ENCODE measurements around the gene TMEM123. TPM values are rescaled to one million over a fixed set of nuclear protein-coding genes. Genes with fewer than 3 reads are reported as not detected.
A peak's percentile ranks its signal among the peaks of the same experiment; 100 is the strongest.
"Not testable (repeated sequence)": the region's sequence is repeated elsewhere in the genome, so short reads cannot be mapped to it uniquely, and the experiment has no call there.

The TMEM123 gene
- total and polyA plus RNA-seq, 4 donors: 125 to 164 (median 153) TPM

- Histone ChIP-seq H3K4me3 (ENCODE audit: low read depth, low read length) (no peak overlapping the region), H3K9me3 (ENCODE audit: control insufficient read depth, insufficient read depth, low read length) (no peaks in the 10 kb centered on the region), H3K27ac (ENCODE audit: low read depth, low read length) (no peak overlapping the region), H3K36me3 (ENCODE audit: control insufficient read depth, insufficient read depth, low read length) (peaks cover 14% of the 10 kb centered on the region), H3K4me1 (ENCODE audit: control insufficient read depth, insufficient read depth, low read length) (peaks cover 6% of the 10 kb centered on the region), H3K27me3 (ENCODE audit: control insufficient read depth, insufficient read depth, low read length) (no peaks in the 10 kb centered on the region)
- WGBS (ENCODE audit: insufficient coverage): 86% methylated on average over 7 of the region's 15 CpGs
- no peak for DNase-seq (ENCODE audit: low read depth in 4 of 6, low spot score in 6 of 6)
Observed at GRCh38 chr11:102384419-102385079, 68.0 kb downstream of the TMEM123 start.

DNA sequence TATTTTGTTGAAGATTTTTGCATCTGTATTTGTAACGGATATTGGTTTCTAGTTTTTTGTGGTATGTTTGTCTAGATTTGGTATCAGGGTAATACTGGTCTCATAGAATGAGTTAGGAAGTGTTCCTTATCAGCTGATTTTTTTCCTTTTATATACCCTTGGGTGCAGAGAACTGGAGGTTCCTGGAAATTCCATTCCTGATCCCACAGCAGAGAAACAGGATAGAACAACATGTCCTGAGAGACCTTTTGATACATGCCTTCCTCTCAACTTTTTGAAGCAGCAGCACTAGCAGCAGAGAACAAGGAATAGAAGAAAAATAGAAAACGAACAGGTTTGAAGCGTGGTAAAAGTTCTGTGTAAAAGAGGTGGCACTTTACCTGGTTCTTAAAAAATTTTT, 68.7 kb downstream of the TMEM123 start:
- H3K4me3 ChIP-seq (ENCODE audit: low read depth, low read length): no peak overlapping the region
- H3K27me3 ChIP-seq (ENCODE audit: control insufficient read depth, insufficient read depth, low read length): no peaks in the 10 kb centered on the region
- no peaks in the 10 kb centered on the region for H3K9me3 ChIP-seq (ENCODE audit: control insufficient read depth, insufficient read depth, low read length)
- WGBS (ENCODE audit: insufficient coverage): 94% methylated on average over 3 of the region's 3 CpGs
- H3K27ac ChIP-seq (ENCODE audit: low read depth, low read length): no peak overlapping the region
- peaks cover 14% of the 10 kb centered on the region for H3K36me3 ChIP-seq (ENCODE audit: control insufficient read depth, insufficient read depth, low read length)
- H3K4me1 ChIP-seq (ENCODE audit: control insufficient read depth, insufficient read depth, low read length): peaks cover 6% of the 10 kb centered on the region
- no peak for DNase-seq (ENCODE audit: low read depth in 4 of 6, low spot score in 6 of 6)

DNA sequence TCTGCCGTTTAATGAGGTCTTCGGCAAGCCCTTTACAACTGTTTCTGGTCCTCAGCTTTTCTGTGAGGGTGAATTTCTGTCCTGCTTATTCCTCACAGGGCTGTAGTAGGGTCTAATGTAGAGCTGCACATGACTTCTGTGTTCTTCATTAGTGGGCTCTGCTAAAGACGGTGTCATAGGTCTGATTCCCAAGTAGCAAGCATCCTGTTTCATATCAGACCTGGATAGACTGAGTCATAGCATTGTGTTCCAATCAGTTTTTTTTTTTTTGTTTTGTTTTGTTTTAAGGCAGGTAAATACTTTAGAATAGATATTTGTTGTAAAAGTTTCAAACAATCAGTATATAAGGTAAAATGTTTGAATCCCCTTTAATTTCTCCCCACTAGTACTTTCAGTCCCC, 70.2 kb downstream of the TMEM123 start:
- peaks cover 11% of the 10 kb centered on the region for H3K36me3 ChIP-seq (ENCODE audit: control insufficient read depth, insufficient read depth, low read length)
- no peak overlapping the region for H3K4me3 ChIP-seq (ENCODE audit: low read depth, low read length)
- no peak overlapping the region for H3K27ac ChIP-seq (ENCODE audit: low read depth, low read length)

GRCh38 chr11:102378818-102379217, 73.7 kb downstream of the TMEM123 start:
- H3K27me3 ChIP-seq (ENCODE audit: control insufficient read depth, insufficient read depth, low read length): no peaks in the 10 kb centered on the region
- H3K9me3 ChIP-seq (ENCODE audit: control insufficient read depth, insufficient read depth, low read length): no peaks in the 10 kb centered on the region
- peaks cover 11% of the 10 kb centered on the region for H3K36me3 ChIP-seq (ENCODE audit: control insufficient read depth, insufficient read depth, low read length)
- H3K27ac ChIP-seq (ENCODE audit: low read depth, low read length): no peak overlapping the region
- no peak overlapping the region for H3K4me3 ChIP-seq (ENCODE audit: low read depth, low read length)
- no peaks in the 10 kb centered on the region for H3K4me1 ChIP-seq (ENCODE audit: control insufficient read depth, insufficient read depth, low read length)
- no peak for DNase-seq (ENCODE audit: low read depth in 4 of 6, low spot score in 6 of 6)

More for the DNA sequence above, 70.2 kb downstream of the TMEM123 start:
- H3K9me3 ChIP-seq (ENCODE audit: control insufficient read depth, insufficient read depth, low read length): no peaks in the 10 kb centered on the region
- H3K4me1 ChIP-seq (ENCODE audit: control insufficient read depth, insufficient read depth, low read length): peaks cover 6% of the 10 kb centered on the region
- WGBS (ENCODE audit: insufficient coverage): 93% methylated on average over 3 of the region's 3 CpGs
- no peaks in the 10 kb centered on the region for H3K27me3 ChIP-seq (ENCODE audit: control insufficient read depth, insufficient read depth, low read length)
- no peak for DNase-seq (ENCODE audit: low read depth in 4 of 6, low spot score in 6 of 6)

DNA sequence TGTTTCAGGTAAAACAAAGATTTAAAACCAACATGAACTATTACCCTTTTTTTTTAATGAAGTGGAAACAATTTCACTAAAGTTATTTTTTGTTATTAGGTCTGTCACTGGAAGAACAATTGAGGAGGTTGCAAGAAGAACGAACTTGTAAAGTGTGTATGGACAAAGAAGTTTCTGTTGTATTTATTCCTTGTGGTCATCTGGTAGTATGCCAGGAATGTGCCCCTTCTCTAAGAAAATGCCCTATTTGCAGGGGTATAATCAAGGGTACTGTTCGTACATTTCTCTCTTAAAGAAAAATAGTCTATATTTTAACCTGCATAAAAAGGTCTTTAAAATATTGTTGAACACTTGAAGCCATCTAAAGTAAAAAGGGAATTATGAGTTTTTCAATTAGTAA, 74.7 kb downstream of the TMEM123 start:
- H3K36me3 ChIP-seq (ENCODE audit: control insufficient read depth, insufficient read depth, low read length): peaks cover 11% of the 10 kb centered on the region
- no peak overlapping the region for H3K27ac ChIP-seq (ENCODE audit: low read depth, low read length)
- no peaks in the 10 kb centered on the region for H3K9me3 ChIP-seq (ENCODE audit: control insufficient read depth, insufficient read depth, low read length)
- WGBS (ENCODE audit: insufficient coverage): 29% methylated on average over 1 of the region's 2 CpGs
- no peak for DNase-seq (ENCODE audit: low read depth in 4 of 6, low spot score in 6 of 6)
- no peaks in the 10 kb centered on the region for H3K27me3 ChIP-seq (ENCODE audit: control insufficient read depth, insufficient read depth, low read length)
- no peak overlapping the region for H3K4me3 ChIP-seq (ENCODE audit: low read depth, low read length)
- no peaks in the 10 kb centered on the region for H3K4me1 ChIP-seq (ENCODE audit: control insufficient read depth, insufficient read depth, low read length)

DNA sequence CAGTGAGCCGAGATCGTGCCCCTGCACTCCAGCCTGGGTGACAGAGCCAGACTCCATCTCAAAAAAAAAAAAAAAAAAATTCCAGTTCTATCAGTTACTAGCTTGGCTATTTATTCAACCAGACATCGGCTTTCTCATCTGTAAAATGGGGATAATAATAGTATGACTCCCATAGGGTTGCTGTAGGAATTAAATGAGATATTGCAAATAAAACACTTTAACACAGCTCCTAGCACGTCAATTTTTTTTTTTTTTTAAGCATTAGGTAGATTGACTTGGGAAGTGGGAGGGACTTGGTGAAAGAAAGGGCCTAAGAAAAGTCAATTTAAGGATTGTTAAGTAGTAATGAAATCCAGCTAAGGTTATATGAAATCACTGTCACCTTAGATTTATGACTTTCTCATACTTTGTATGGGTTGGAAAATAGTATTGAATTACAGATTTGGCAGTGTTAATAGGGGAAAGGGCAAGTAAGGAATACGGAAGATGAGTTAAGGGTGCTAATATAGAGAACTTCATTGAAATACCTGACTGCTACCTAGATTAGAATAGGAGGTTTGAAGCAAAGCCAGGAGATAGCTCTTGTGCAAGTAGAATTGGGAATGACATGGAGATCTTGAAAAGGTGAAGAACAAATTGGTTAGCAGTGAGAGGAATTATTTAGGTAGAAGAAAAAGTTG, 76.7 kb downstream of the TMEM123 start:
- Histone ChIP-seq H3K36me3 (ENCODE audit: control insufficient read depth, insufficient read depth, low read length) (peaks cover 8% of the 10 kb centered on the region), H3K9me3 (ENCODE audit: control insufficient read depth, insufficient read depth, low read length) (no peaks in the 10 kb centered on the region), H3K4me1 (ENCODE audit: control insufficient read depth, insufficient read depth, low read length) (no peaks in the 10 kb centered on the region), H3K27me3 (ENCODE audit: control insufficient read depth, insufficient read depth, low read length) (no peaks in the 10 kb centered on the region), H3K27ac (ENCODE audit: low read depth, low read length) (no peak overlapping the region), H3K4me3 (ENCODE audit: low read depth, low read length) (no peak overlapping the region)
- 92% methylated on average over 2 of the region's 5 CpGs for WGBS (ENCODE audit: insufficient coverage)
- DNase-seq (ENCODE audit: low read depth in 4 of 6, low spot score in 6 of 6): no peak

DNA sequence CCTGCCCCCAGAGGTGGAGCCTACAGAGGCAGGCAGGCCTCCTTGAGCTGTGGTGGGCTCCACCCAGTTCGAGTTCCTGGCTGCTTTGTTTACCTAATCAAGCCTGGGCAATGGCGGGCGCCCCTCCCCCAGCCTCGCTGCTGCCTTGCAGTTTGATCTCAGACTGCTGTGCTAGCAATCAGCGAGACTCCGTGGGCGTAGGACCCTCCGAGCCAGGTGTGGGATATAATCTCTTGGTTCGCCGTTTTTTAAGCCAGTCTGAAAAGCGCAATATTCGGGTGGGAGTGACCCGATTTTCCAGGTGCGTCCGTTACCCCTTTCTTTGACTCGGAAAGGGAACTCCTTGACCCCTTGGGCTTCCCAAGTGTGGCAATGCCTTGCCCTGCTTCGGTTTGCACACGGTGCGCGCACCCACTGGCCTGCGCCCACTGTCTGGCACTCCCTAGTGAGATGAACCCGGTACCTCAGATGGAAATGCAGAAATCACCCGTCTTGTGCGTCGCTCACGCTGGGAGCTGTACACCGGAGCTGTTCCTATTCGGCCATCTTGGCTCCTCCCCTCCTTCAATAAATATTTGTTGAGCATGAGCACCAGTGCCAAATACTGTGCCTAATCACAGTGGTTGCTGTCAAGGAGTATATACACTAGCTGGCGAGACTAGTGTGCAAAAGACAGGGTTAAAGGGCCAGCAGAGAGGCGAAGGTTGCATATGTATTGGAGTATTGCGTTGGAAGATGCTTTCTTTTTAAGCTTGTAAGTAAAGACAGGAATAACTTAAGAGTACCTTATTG, 77.7 kb downstream of the TMEM123 start:
- DNase-seq (ENCODE audit: low read depth in 4 of 6, low spot score in 6 of 6); H3K27ac ChIP-seq (ENCODE audit: low read depth, low read length); H3K9me3 ChIP-seq (ENCODE audit: control insufficient read depth, insufficient read depth, low read length); H3K4me1 ChIP-seq (ENCODE audit: control insufficient read depth, insufficient read depth, low read length); H3K36me3 ChIP-seq (ENCODE audit: control insufficient read depth, insufficient read depth, low read length); H3K4me3 ChIP-seq (ENCODE audit: low read depth, low read length); H3K27me3 ChIP-seq (ENCODE audit: control insufficient read depth, insufficient read depth, low read length): not testable (repeated sequence)
- 83% methylated on average over 24 of the region's 31 CpGs for WGBS (ENCODE audit: insufficient coverage)

DNA sequence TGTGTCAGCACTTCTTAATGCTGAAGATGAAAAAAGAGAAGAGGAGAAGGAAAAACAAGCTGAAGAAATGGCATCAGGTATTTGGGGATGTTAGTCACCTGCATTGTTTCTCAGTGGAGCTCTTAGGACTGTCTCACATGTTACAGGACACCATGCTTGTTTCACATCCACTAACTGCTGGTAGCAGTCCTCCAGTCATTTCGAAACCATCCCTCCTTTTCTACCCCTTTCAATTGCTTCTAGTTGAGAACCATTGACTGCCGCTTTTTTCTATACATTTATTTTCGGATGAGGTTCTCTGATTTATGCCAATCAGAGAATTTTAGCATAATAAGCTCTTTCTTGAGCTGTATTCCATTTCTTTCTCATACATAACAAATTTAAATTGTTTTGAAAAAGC, 84.1 kb downstream of the TMEM123 start:
- DNase-seq (ENCODE audit: low read depth in 4 of 6, low spot score in 6 of 6): no peak
- Histone ChIP-seq H3K27ac (ENCODE audit: low read depth, low read length) (no peak overlapping the region), H3K4me1 (ENCODE audit: control insufficient read depth, insufficient read depth, low read length) (no peaks in the 10 kb centered on the region), H3K4me3 (ENCODE audit: low read depth, low read length) (no peak overlapping the region), H3K9me3 (ENCODE audit: control insufficient read depth, insufficient read depth, low read length) (no peaks in the 10 kb centered on the region), H3K27me3 (ENCODE audit: control insufficient read depth, insufficient read depth, low read length) (no peaks in the 10 kb centered on the region), H3K36me3 (ENCODE audit: control insufficient read depth, insufficient read depth, low read length) (peaks cover 12% of the 10 kb centered on the region)
- 95% methylated on average over 3 of the region's 3 CpGs for WGBS (ENCODE audit: insufficient coverage)

- H3K4me3 ChIP-seq (ENCODE audit: low read depth, low read length): no peak overlapping the region
- no peaks in the 10 kb centered on the region for H3K9me3 ChIP-seq (ENCODE audit: control insufficient read depth, insufficient read depth, low read length)
- no peaks in the 10 kb centered on the region for H3K27me3 ChIP-seq (ENCODE audit: control insufficient read depth, insufficient read depth, low read length)
- no peaks in the 10 kb centered on the region for H3K4me1 ChIP-seq (ENCODE audit: control insufficient read depth, insufficient read depth, low read length)
- no CpG with 5 or more reads among the region's 6 CpGs for WGBS (ENCODE audit: insufficient coverage)
- H3K36me3 ChIP-seq (ENCODE audit: control insufficient read depth, insufficient read depth, low read length): peaks cover 12% of the 10 kb centered on the region
- no peak overlapping the region for H3K27ac ChIP-seq (ENCODE audit: low read depth, low read length)
- DNase-seq (ENCODE audit: low read depth in 4 of 6, low spot score in 6 of 6): peak in 3 of 6 donors; percentile 4 to 47 (median 25)
Observed at GRCh38 chr11:102367364-102367763, 85.2 kb downstream of the TMEM123 start.
